OCI-LY7 (cell line): ENCODE results near the gene ADAMTS17. TPM values are rescaled to one million over a fixed set of nuclear protein-coding genes. Genes with fewer than 3 reads are reported as not detected.

Experiments used
- BruUV-seq: library from RNA; stranded (reverse); fragments of 400-500 nt; replicated peaks from 2 replicates; lab custom pipeline; 2021; lab: Mats Ljungman, UMichigan
- CTCF ChIA-PET: fragments of 300-600 bp; sonication (Branson Sonifier 250); formaldehyde crosslinking; loops from one replicate; lab custom pipeline; 2022; ENCODE audit warnings: antibody characterized with exemption; ENCODE audit not compliant: unreplicated experiment; lab: Charles Lee
- POLR2A ChIA-PET: fragments of 300-600 bp; sonication (Branson Sonifier 250); formaldehyde crosslinking; loops from one replicate; lab custom pipeline; 2022; ENCODE audit warnings: antibody characterized with exemption; lab: Charles Lee
- DNase-seq: peaks from one replicate; pipeline ENCODE4 v3.0.0-alpha.2; 2015; ENCODE audit warnings: low spot score
- H2AFZ ChIP-seq: fragments of 200-600 bp; sonication (generic), shearing (Covaris generic); 2 replicates; pipeline ENCODE4 v1.6.1; 2014; ENCODE audit warnings: mild to moderate bottlenecking, antibody characterized with exemption, low read length, moderate library complexity
- H3K27ac ChIP-seq: fragments of 200-600 bp; sonication (generic); 2 replicates; pipeline ENCODE4 v1.5.1; 2014; ENCODE audit warnings: mixed run types, low read depth, mild to moderate bottlenecking, moderate library complexity, low read length, inconsistent platforms; ENCODE audit not compliant: poor library complexity, severe bottlenecking
- H3K36me3 ChIP-seq: fragments of 200-600 bp; sonication (generic); 2 replicates; pipeline ENCODE4 v1.6.1; 2014; ENCODE audit warnings: mild to moderate bottlenecking, antibody characterized with exemption, low read length, moderate library complexity, mixed read lengths; ENCODE audit not compliant: insufficient read depth
- H3K4me1 ChIP-seq: fragments of 200-600 bp; sonication (generic); 2 replicates; pipeline ENCODE4 v1.5.1; 2014; ENCODE audit warnings: mild to moderate bottlenecking, low read length; ENCODE audit not compliant: insufficient read depth, poor library complexity, severe bottlenecking
- H3K4me2 ChIP-seq: fragments of 200-600 bp; sonication (generic); 2 replicates; pipeline ENCODE4 v1.6.1; 2014; ENCODE audit warnings: mild to moderate bottlenecking, low read length
- H3K4me3 ChIP-seq: fragments of 200-600 bp; sonication (generic); 2 replicates; pipeline ENCODE4 v1.5.1; 2014; ENCODE audit warnings: mild to moderate bottlenecking, low read depth, low read length; ENCODE audit not compliant: poor library complexity, severe bottlenecking
- H3K79me2 ChIP-seq: fragments of 200-600 bp; sonication (generic); 2 replicates; pipeline ENCODE4 v1.6.1; 2016; ENCODE audit warnings: low read depth, mild to moderate bottlenecking, low read length, moderate library complexity, mixed read lengths; ENCODE audit not compliant: insufficient read depth
- H3K9me2 ChIP-seq: fragments of 200-600 bp; sonication (generic); 2 replicates; pipeline ENCODE4 v1.6.1; 2016; ENCODE audit warnings: mild to moderate bottlenecking, low read length, mixed read lengths; ENCODE audit not compliant: insufficient read depth
- H3K9me3 ChIP-seq: fragments of 200-600 bp; sonication (generic); 2 replicates; pipeline ENCODE4 v1.6.1; 2014; ENCODE audit warnings: mild to moderate bottlenecking, mixed run types, low read length, mixed read lengths
- H4K20me1 ChIP-seq: fragments of 200-600 bp; sonication (generic); 2 replicates; pipeline ENCODE4 v1.6.1; 2014; ENCODE audit warnings: mild to moderate bottlenecking, antibody characterized with exemption, low read length, moderate library complexity, mixed read lengths; ENCODE audit not compliant: insufficient read depth
- EZH2phosphoT487 ChIP-seq: fragments of 200-600 bp; sonication (generic); IDR thresholded peaks from 2 replicates; pipeline ENCODE4 v1.6.1; 2018; ENCODE audit warnings: low read depth, borderline replicate concordance, mild to moderate bottlenecking, mixed run types, antibody characterized with exemption, low read length, moderate library complexity, mixed read lengths
- intact Hi-C: fragments of 100-400 bp; cut with micrococcal nuclease; formaldehyde crosslinking; loops from one replicate; pipeline ENCODE4 v1.10.0; 2022; ENCODE audit not compliant: unreplicated experiment
- total RNA-seq, 2 experiments: library from RNA; depleted of rRNA in 1 of 2; stranded (reverse); fragments of >200 nt in 1 of 2; shearing (Covaris generic) in 1 of 2; gene quantifications; 2 replicates each; pipeline ENCODE4 v1.2.3, GENCODE V29; 2014 to 2022
- TF ChIP-seq, protein P1 (sequence below): fragments of 200-600 bp; sonication (generic); conservative IDR thresholded peaks from 2 replicates; pipeline ENCODE4 v1.5.1; 2014; ENCODE audit warnings: mild to moderate bottlenecking, antibody characterized with exemption, low read length, moderate library complexity, mixed read lengths

ADAMTS17 gene
- total RNA-seq, 2 experiments from 2014 or later: not detected

DNA sequence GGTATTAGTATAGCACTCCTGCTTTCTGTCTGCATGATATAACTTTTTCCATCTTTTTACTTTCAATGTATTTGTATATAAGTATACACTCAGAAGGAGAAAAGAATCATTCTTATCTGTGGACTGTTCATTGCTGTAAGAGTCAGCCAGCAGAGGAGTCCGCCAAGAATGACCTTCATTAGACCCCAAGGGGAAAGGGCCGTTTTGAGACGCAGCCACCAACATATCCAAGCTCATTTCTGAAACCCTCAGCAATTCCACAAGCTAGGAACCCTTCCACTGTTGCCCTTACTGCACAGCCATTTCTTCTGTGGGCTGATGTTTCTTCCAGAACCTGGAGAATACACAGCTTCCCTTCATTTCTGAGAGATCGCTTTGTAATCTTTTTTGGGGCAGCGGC lies 301.8 kb downstream of the ADAMTS17 start:
- H3K4me2 ChIP-seq: no peak overlapping the region
- H3K4me3 ChIP-seq: no peak overlapping the region
- CTCF ChIA-PET: no interaction called here
- POLR2A ChIA-PET: no interaction called here
- H3K4me1 ChIP-seq: no peaks in the 10 kb centered on the region
- H4K20me1 ChIP-seq: no peaks in the 10 kb centered on the region
- no peak for DNase-seq
- BruUV-seq: no TSS peak
- no peak overlapping the region for H3K27ac ChIP-seq
- no peak for TF ChIP-seq EZH2phosphoT487
- TF ChIP-seq, protein P1, sequence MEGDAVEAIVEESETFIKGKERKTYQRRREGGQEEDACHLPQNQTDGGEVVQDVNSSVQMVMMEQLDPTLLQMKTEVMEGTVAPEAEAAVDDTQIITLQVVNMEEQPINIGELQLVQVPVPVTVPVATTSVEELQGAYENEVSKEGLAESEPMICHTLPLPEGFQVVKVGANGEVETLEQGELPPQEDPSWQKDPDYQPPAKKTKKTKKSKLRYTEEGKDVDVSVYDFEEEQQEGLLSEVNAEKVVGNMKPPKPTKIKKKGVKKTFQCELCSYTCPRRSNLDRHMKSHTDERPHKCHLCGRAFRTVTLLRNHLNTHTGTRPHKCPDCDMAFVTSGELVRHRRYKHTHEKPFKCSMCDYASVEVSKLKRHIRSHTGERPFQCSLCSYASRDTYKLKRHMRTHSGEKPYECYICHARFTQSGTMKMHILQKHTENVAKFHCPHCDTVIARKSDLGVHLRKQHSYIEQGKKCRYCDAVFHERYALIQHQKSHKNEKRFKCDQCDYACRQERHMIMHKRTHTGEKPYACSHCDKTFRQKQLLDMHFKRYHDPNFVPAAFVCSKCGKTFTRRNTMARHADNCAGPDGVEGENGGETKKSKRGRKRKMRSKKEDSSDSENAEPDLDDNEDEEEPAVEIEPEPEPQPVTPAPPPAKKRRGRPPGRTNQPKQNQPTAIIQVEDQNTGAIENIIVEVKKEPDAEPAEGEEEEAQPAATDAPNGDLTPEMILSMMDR: no peak
- H2AFZ ChIP-seq: no peak overlapping the region
- H3K9me2 ChIP-seq: no peaks in the 10 kb centered on the region
- intact Hi-C loops: no loop called here
- no peaks in the 10 kb centered on the region for H3K9me3 ChIP-seq
- no peaks in the 10 kb centered on the region for H3K36me3 ChIP-seq
- H3K79me2 ChIP-seq: no peaks in the 10 kb centered on the region

DNA sequence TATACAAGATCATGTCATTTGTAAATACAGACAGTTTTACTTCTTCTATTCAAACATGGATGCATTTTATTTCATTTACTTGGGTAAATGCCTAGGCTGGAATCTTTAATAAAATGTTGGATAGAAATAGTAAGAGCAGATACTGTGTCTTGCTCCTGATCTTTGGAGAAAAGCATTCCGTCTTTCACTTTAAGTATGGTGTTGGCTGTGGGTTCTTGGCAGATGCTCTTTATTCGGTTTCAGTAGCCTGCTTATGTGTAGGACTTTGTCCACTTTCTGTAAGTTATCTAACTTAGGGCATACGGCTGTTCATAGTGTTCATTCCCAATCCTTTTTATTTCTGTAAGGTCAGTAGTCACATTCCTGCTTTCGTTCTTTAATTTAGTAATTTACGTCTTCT lies 303.0 kb downstream of the ADAMTS17 start:
- POLR2A ChIA-PET: no interaction called here

DNA sequence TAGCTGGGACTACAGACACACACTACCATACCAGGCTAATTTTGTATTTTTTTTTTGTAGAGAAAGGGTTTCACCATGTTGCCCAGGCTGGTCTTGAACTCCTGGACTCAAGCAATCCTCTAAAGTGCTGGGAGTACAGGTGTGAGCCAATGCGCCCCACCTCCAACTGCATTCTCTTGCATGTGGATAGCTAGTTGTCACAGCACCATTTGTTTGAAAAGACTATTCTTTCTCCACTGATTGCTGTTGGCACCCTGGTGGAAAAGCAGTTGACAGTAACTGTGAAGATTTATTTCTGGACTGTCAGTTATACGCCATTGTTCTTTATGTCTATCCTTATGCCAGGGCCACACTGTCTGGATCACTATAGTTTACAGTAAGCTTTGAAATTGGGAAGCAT lies 303.9 kb downstream of the ADAMTS17 start:
- POLR2A ChIA-PET: interaction anchor here (0.7 to 0.9 kb wide), 2 partner anchors 18 to 91 kb away, joined by 3 to 4 read pairs; no protein-coding TSS in a partner anchor
- no peaks in the 10 kb centered on the region for H3K9me2 ChIP-seq
- H3K79me2 ChIP-seq: no peaks in the 10 kb centered on the region
- no peak overlapping the region for H3K4me2 ChIP-seq
- H2AFZ ChIP-seq: no peak overlapping the region
- no peak overlapping the region for H3K27ac ChIP-seq
- no peak overlapping the region for H3K4me3 ChIP-seq
- no peak for DNase-seq
- no TSS peak for BruUV-seq
- TF ChIP-seq, protein P1: no peak
- no peak for TF ChIP-seq EZH2phosphoT487
- CTCF ChIA-PET: no interaction called here
- no peaks in the 10 kb centered on the region for H3K4me1 ChIP-seq
- H3K9me3 ChIP-seq: no peaks in the 10 kb centered on the region
- H3K36me3 ChIP-seq: no peaks in the 10 kb centered on the region
- no peaks in the 10 kb centered on the region for H4K20me1 ChIP-seq
- intact Hi-C loops: no loop called here

More for the DNA sequence above, 303.0 kb downstream of the ADAMTS17 start:
- Histone ChIP-seq H3K4me3 (no peak overlapping the region), H4K20me1 (no peaks in the 10 kb centered on the region), H3K9me2 (no peaks in the 10 kb centered on the region), H3K4me2 (no peak overlapping the region), H3K79me2 (no peaks in the 10 kb centered on the region), H3K27ac (no peak overlapping the region), H3K9me3 (no peaks in the 10 kb centered on the region), H3K4me1 (no peaks in the 10 kb centered on the region), H2AFZ (no peak overlapping the region), H3K36me3 (no peaks in the 10 kb centered on the region)
- DNase-seq: no peak
- intact Hi-C loops: no loop called here
- CTCF ChIA-PET: no interaction called here
- TF ChIP-seq EZH2phosphoT487: no peak
- TF ChIP-seq, protein P1: no peak
- BruUV-seq: no TSS peak
